GM23338 (cell line): ENCODE measurements around the gene PTP4A2. TPM values are rescaled to one million over a fixed set of nuclear protein-coding genes. Genes with fewer than 3 reads are reported as not detected.

Experiments used
- ATAC-seq: fragments of 200-7000 bp; cut with Tn5 transposase; 3 replicates; pipeline ENCODE4 v1.9.1; 2020
- DNase-seq: peaks from one replicate; pipeline ENCODE4 v3.0.0-alpha.2; 2015; ENCODE audit warnings: low spot score
- H2AFZ ChIP-seq: fragments of 200-600 bp; sonication (generic); 2 replicates; pipeline ENCODE4 v1.8.0; 2016; ENCODE audit warnings: antibody characterized with exemption, mild to moderate bottlenecking, moderate library complexity
- H3F3A ChIP-seq: fragments of 200-600 bp; sonication (generic); replicated peaks from 2 replicates; pipeline ENCODE4 v1.8.0; 2017; ENCODE audit warnings: antibody characterized with exemption, mixed run types, low read depth
- H3K27ac ChIP-seq: fragments of 200-600 bp; sonication (generic); 2 replicates; pipeline ENCODE4 v1.6.1; 2016; ENCODE audit warnings: low read depth
- H3K27me3 ChIP-seq: fragments of 200-600 bp; sonication (generic); 2 replicates; pipeline ENCODE4 v1.8.0; 2016; ENCODE audit warnings: mild to moderate bottlenecking, mixed run types, moderate library complexity; ENCODE audit not compliant: insufficient read depth
- H3K36me3 ChIP-seq: fragments of 200-600 bp; sonication (generic); 2 replicates; pipeline ENCODE4 v1.8.0; 2016; ENCODE audit warnings: mild to moderate bottlenecking; ENCODE audit not compliant: insufficient read depth
- H3K4me1 ChIP-seq: fragments of 200-600 bp; sonication (generic); 2 replicates; pipeline ENCODE4 v1.8.0; 2016; ENCODE audit warnings: mild to moderate bottlenecking, moderate library complexity; ENCODE audit not compliant: insufficient read depth
- H3K4me2 ChIP-seq: fragments of 200-600 bp; sonication (generic); 2 replicates; pipeline ENCODE4 v1.7.1; 2017; ENCODE audit warnings: mixed run types
- H3K4me3 ChIP-seq: fragments of 200-600 bp; sonication (generic); 2 replicates; pipeline ENCODE4 v1.6.1; 2016; ENCODE audit warnings: mixed run types
- H3K79me2 ChIP-seq: fragments of 200-600 bp; sonication (generic); replicated peaks from 2 replicates; pipeline ENCODE4 v1.8.0; 2017; ENCODE audit warnings: mild to moderate bottlenecking; ENCODE audit not compliant: insufficient read depth
- H3K9me2 ChIP-seq: fragments of 200-600 bp; sonication (generic); 2 replicates; pipeline ENCODE4 v1.8.0; 2017; ENCODE audit not compliant: insufficient read depth
- H4K20me1 ChIP-seq: fragments of 200-600 bp; sonication (generic); replicated peaks from 2 replicates; pipeline ENCODE4 v1.8.0; 2017; ENCODE audit warnings: mild to moderate bottlenecking; ENCODE audit not compliant: insufficient read depth
- H3K27ac Mint-ChIP-seq: 2 replicates; pipeline ENCODE4 v1.8.0; 2020; ENCODE audit warnings: inconsistent platforms, mild to moderate bottlenecking, moderate library complexity, mixed read lengths
- H3K27me3 Mint-ChIP-seq: 3 replicates; pipeline ENCODE4 v1.8.0; 2022; ENCODE audit warnings: low read depth, mild to moderate bottlenecking, moderate library complexity, mixed read lengths, inconsistent platforms; ENCODE audit not compliant: insufficient read depth, poor library complexity
- H3K36me3 Mint-ChIP-seq: 3 replicates; pipeline ENCODE4 v1.8.0; 2021; ENCODE audit warnings: low read depth, mild to moderate bottlenecking, inconsistent platforms, moderate library complexity, mixed read lengths
- H3K4me1 Mint-ChIP-seq: 3 replicates; pipeline ENCODE4 v1.8.0; 2020; ENCODE audit warnings: mild to moderate bottlenecking, inconsistent platforms, mixed read lengths
- H3K4me3 Mint-ChIP-seq: 3 replicates; pipeline ENCODE4 v1.8.0; 2021; ENCODE audit warnings: moderate library complexity, mild to moderate bottlenecking, inconsistent platforms, mixed read lengths
- H3K9me3 Mint-ChIP-seq: 3 replicates; pipeline ENCODE4 v1.8.0; 2020; ENCODE audit warnings: moderate library complexity, mild to moderate bottlenecking, inconsistent platforms, mixed read lengths
- CREB1 ChIP-seq: fragments of 250-450 bp; sonication (Bioruptor Pico); IDR thresholded peaks from 2 replicates; pipeline ENCODE4 v1.5.0; 2020; ENCODE audit warnings: low read depth, mild to moderate bottlenecking, moderate library complexity
- ETS1 ChIP-seq: IDR thresholded peaks from 2 replicates; pipeline ENCODE4 v1.6.1; 2016; ENCODE audit warnings: antibody characterized with exemption
- EZH2 ChIP-seq: fragments of 200-600 bp; sonication (generic); IDR thresholded peaks from one replicate; pipeline ENCODE4 v1.8.0; 2017; ENCODE audit warnings: antibody characterized with exemption, mild to moderate bottlenecking, low read depth; ENCODE audit not compliant: unreplicated experiment
- EZH2phosphoT487 ChIP-seq: fragments of 200-600 bp; sonication (generic); IDR thresholded peaks from one replicate; pipeline ENCODE4 v1.8.1; 2018; ENCODE audit warnings: antibody characterized with exemption; ENCODE audit not compliant: unreplicated experiment
- JUNB ChIP-seq: IDR thresholded peaks from one replicate; pipeline ENCODE4 v1.6.1; 2016; ENCODE audit warnings: antibody characterized with exemption; ENCODE audit not compliant: unreplicated experiment
- NANOG ChIP-seq: IDR thresholded peaks from 2 replicates; pipeline ENCODE4 v1.6.1; 2016; ENCODE audit warnings: antibody characterized with exemption, borderline replicate concordance
- POLR2AphosphoS5 ChIP-seq: IDR thresholded peaks from 2 replicates; pipeline ENCODE4 v1.6.1; 2016; ENCODE audit warnings: antibody characterized with exemption, low read depth
- REST ChIP-seq: IDR thresholded peaks from one replicate; pipeline ENCODE4 v1.6.1; 2018; ENCODE audit warnings: antibody characterized with exemption; ENCODE audit not compliant: unreplicated experiment
- STAT1 ChIP-seq: IDR thresholded peaks from one replicate; pipeline ENCODE4 v1.6.1; 2016; ENCODE audit warnings: antibody characterized with exemption; ENCODE audit not compliant: unreplicated experiment
- ZNF114 ChIP-seq: fragments of 250-450 bp; sonication (Bioruptor Pico); IDR thresholded peaks from 2 replicates; pipeline ENCODE4 v1.5.0; 2020; ENCODE audit warnings: mild to moderate bottlenecking, moderate library complexity
- ZNF331 ChIP-seq: fragments of 250-450 bp; sonication (Bioruptor Pico); IDR thresholded peaks from 2 replicates; pipeline ENCODE4 v1.5.0; 2020; ENCODE audit warnings: low read depth, mild to moderate bottlenecking, moderate library complexity
- polyA plus RNA-seq: library from polyadenylated mRNA; unstranded; fragments of >200 nt; fragmentation: Nextera tagmentation; extraction: Ambion mirVana; gene quantifications from 2 replicates; pipeline ENCODE4 v1.2.1, GENCODE V29; 2016
- total RNA-seq: library from RNA; depleted of rRNA; stranded (reverse); fragments of >200 nt; shearing (Covaris generic); gene quantifications from 2 replicates; pipeline ENCODE4 v1.2.3, GENCODE V29; 2014
- TF ChIP-seq, protein P1 (sequence below), 2 experiments: fragments of 200-600 bp in 1 of 2; sonication (generic) in 1 of 2; conservative IDR thresholded peaks; 2 replicates each; pipeline versions ENCODE4 v1.5.1 to v1.6.1; 2016 to 2017; ENCODE audit warnings: antibody characterized with exemption in 2 of 2, low read depth in 2 of 2, mild to moderate bottlenecking in 2 of 2, moderate library complexity in 1 of 2

Gene PTP4A2
- total and polyA plus RNA-seq, 2 experiments from 2014 or later = 153 to 260 TPM

DNA sequence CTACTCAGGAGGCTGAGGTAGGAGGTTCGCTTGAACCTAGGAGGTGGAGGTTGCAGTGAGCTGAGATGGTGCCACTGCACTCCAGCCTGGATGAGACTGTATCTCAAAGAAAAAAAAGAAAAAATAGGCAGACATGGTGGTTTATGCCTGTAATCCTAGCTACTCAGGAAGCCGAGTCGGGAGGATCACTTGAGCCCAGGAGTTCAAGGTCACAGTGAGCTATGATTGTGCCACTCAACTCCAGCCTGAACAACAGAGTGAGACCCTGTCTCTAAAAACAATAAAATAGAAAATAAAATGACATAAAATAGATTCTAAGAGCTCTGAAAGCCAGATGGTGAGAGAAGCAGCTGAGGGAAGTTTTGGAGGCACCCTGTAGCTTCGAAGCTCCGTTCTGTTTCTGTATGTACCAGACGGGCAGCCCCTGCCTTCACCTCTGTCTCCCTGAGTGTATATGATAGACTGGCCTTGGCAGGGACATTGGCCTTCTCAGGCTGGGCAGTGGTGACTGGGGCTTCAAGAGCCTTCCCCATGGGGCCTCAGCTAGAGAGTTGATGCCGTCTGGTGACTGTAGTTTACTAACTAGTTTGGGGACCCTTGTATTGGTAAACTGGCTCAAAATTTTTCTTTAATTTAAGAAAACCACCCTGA lies 68.0 kb downstream of the PTP4A2 start (continued):
- TF ChIP-seq REST (no peak), ZNF114 (no peak), NANOG (no peak)

DNA sequence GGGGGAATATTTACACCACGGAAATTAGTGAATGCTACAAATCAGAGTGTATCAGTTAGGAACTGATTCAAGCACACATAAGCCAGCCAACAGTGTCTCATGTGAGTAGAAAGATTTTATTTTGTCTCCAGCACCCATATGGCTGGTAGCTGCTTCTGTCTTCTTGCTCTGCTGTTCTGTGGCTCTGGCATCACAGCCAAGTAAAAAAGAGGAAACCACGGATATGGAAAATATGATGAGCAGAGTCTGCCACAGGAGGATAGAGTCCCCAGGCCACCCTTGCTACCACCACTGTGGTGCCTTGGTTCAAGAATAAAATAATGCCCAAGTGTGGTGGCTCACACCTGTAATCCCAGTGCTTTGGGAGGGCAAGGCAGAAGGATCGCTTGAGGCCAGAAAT lies 68.7 kb downstream of the PTP4A2 start:
- no peaks in the 10 kb centered on the region for H3K36me3 ChIP-seq
- Mint-ChIP-seq H3K9me3 (no peaks in the 10 kb centered on the region), H3K36me3 (no peaks in the 10 kb centered on the region), H3K27ac (no peak overlapping the region), H3K4me3 (no peak overlapping the region), H3K27me3 (peaks cover 6% of the 10 kb centered on the region), H3K4me1 (peaks cover 5% of the 10 kb centered on the region; the same call in 2 of the 3 replicates)
- H3F3A ChIP-seq = no peaks in the 10 kb centered on the region
- H4K20me1 ChIP-seq = no peaks in the 10 kb centered on the region
- H3K4me3 ChIP-seq = no peak overlapping the region
- H3K9me2 ChIP-seq = no peaks in the 10 kb centered on the region
- no peak overlapping the region for H3K27ac ChIP-seq
- DNase-seq (no peak), ATAC-seq (no peak)
- H3K27me3 ChIP-seq = no peaks in the 10 kb centered on the region
- H2AFZ ChIP-seq = no peak overlapping the region
- no peaks in the 10 kb centered on the region for H3K79me2 ChIP-seq
- no peaks in the 10 kb centered on the region for H3K4me1 ChIP-seq
- no peak overlapping the region for H3K4me2 ChIP-seq
- TF ChIP-seq ZNF331 (no peak), EZH2phosphoT487 (no peak), CREB1 (CRISPR knock-in tag) (no peak), JUNB (no peak), POLR2AphosphoS5 (no peak), REST (no peak), STAT1 (no peak), ETS1 (no peak), EZH2 (no peak)
- TF ChIP-seq, protein P1, sequence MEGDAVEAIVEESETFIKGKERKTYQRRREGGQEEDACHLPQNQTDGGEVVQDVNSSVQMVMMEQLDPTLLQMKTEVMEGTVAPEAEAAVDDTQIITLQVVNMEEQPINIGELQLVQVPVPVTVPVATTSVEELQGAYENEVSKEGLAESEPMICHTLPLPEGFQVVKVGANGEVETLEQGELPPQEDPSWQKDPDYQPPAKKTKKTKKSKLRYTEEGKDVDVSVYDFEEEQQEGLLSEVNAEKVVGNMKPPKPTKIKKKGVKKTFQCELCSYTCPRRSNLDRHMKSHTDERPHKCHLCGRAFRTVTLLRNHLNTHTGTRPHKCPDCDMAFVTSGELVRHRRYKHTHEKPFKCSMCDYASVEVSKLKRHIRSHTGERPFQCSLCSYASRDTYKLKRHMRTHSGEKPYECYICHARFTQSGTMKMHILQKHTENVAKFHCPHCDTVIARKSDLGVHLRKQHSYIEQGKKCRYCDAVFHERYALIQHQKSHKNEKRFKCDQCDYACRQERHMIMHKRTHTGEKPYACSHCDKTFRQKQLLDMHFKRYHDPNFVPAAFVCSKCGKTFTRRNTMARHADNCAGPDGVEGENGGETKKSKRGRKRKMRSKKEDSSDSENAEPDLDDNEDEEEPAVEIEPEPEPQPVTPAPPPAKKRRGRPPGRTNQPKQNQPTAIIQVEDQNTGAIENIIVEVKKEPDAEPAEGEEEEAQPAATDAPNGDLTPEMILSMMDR (conservative IDR thresholded peaks at IDR 0.05; ENCODE audit: low read depth in 2 of 2) = no peak
